ENCODE data around the gene PLA2R1. TPM values are rescaled to one million over a fixed set of nuclear protein-coding genes. Genes with fewer than 3 reads are reported as not detected.

Gene PLA2R1
- total RNA-seq, 1 experiment from 2014 or later = 0.39 TPM

GRCh38 chr2:159905926-159906714 lies 156.3 kb downstream of the PLA2R1 start:
- DNase-seq = peak; percentile 73 to 86
- ChIA-PET POLR2A (interaction anchor here (1.0 kb wide), 1 partner anchor 16 kb away, joined by 5 read pairs; no protein-coding TSS in a partner anchor), CTCF (interaction anchor here (0.6 to 2.1 kb wide), 3 partner anchors 14 to 33 kb away, joined by 3 to 9 read pairs (median 5); no protein-coding TSS in a partner anchor)
- H3K27me3 ChIP-seq (replicated peaks; ENCODE audit: control insufficient read depth, insufficient read depth, low read length) = no peaks in the 10 kb centered on the region
- BruUV-seq (replicated peaks) = no TSS peak
- Mint-ChIP-seq H3K4me3 (ENCODE audit: unreplicated experiment) (peak overlapping the region; percentile 78), H3K27ac (ENCODE audit: unreplicated experiment) (peak overlapping the region; percentile 70), H3K4me1 (ENCODE audit: low read depth, unreplicated experiment) (peaks cover 33% of the 10 kb centered on the region), H3K27me3 (ENCODE audit: insufficient read depth, unreplicated experiment) (no peaks in the 10 kb centered on the region), H3K36me3 (ENCODE audit: insufficient read depth, unreplicated experiment) (no peaks in the 10 kb centered on the region), H3K9me3 (ENCODE audit: unreplicated experiment) (no peaks in the 10 kb centered on the region)
- TF ChIP-seq CTCF (IDR thresholded peaks at IDR 0.05; ENCODE audit: insufficient read depth in 1 of 2, low read depth in 1 of 2, low read length in 1 of 2, severe bottlenecking in 1 of 2, unreplicated experiment in 1 of 2) = no peak
- intact Hi-C loops (cut with micrococcal nuclease; ENCODE audit: unreplicated experiment) = loop anchor here (2.0 kb wide), 2 partner anchors 17 to 35 kb away; no protein-coding TSS in a partner anchor
- H3K36me3 ChIP-seq (ENCODE audit: control insufficient read depth, insufficient read depth, low read length) = no peaks in the 10 kb centered on the region
- no peaks in the 10 kb centered on the region for H3K9me3 ChIP-seq
- peaks cover 50% of the 10 kb centered on the region for H3K4me1 ChIP-seq
- no peak overlapping the region for H3K4me3 ChIP-seq (ENCODE audit: low read depth, low read length)

- CTCF ChIA-PET = interaction anchor here (1.1 to 1.2 kb wide), 2 partner anchors 15 to 17 kb away, joined by 3 to 4 read pairs; no protein-coding TSS in a partner anchor
- Histone ChIP-seq H3K36me3 (ENCODE audit: control insufficient read depth, insufficient read depth, low read length) (no peaks in the 10 kb centered on the region), H3K4me3 (ENCODE audit: low read depth, low read length) (peak overlapping the region; percentile 90), H3K4me1 (peaks cover 44% of the 10 kb centered on the region), H3K27me3 (replicated peaks; ENCODE audit: control insufficient read depth, insufficient read depth, low read length) (no peaks in the 10 kb centered on the region), H3K9me3 (no peaks in the 10 kb centered on the region)
- Mint-ChIP-seq H3K9me3 (ENCODE audit: unreplicated experiment) (no peaks in the 10 kb centered on the region), H3K27me3 (ENCODE audit: insufficient read depth, unreplicated experiment) (no peaks in the 10 kb centered on the region), H3K36me3 (ENCODE audit: insufficient read depth, unreplicated experiment) (no peaks in the 10 kb centered on the region), H3K4me1 (ENCODE audit: low read depth, unreplicated experiment) (peaks cover 30% of the 10 kb centered on the region), H3K4me3 (ENCODE audit: unreplicated experiment) (peak overlapping the region; percentile 78), H3K27ac (ENCODE audit: unreplicated experiment) (peak overlapping the region; percentile 70)
- DNase-seq = no peak
- no peak for TF ChIP-seq CTCF (IDR thresholded peaks at IDR 0.05; ENCODE audit: insufficient read depth in 1 of 2, low read depth in 1 of 2, low read length in 1 of 2, severe bottlenecking in 1 of 2, unreplicated experiment in 1 of 2)
- BruUV-seq (replicated peaks) = no TSS peak
- intact Hi-C loops (cut with micrococcal nuclease; ENCODE audit: unreplicated experiment) = loop anchor here (1.0 to 2.0 kb wide), 3 partner anchors 14 to 36 kb away; no protein-coding TSS in a partner anchor
- POLR2A ChIA-PET = interaction anchor here (1.0 kb wide), 1 partner anchor 10 kb away, joined by 3 read pairs; no protein-coding TSS in a partner anchor
These were observed 157.5 kb downstream of the PLA2R1 start for GRCh38 chr2:159904959-159905305.

GRCh38 chr2:159904127-159904958 lies 158.1 kb downstream of the PLA2R1 start, which contains the start of gene LY75:
Gene LY75, minus strand, starts transcription at chr2:159904756.
- no peaks in the 10 kb centered on the region for H3K36me3 ChIP-seq (ENCODE audit: control insufficient read depth, insufficient read depth, low read length)
- peaks cover 44% of the 10 kb centered on the region for H3K4me1 ChIP-seq
- Mint-ChIP-seq H3K4me1 (ENCODE audit: low read depth, unreplicated experiment) (peaks cover 30% of the 10 kb centered on the region), H3K9me3 (ENCODE audit: unreplicated experiment) (no peaks in the 10 kb centered on the region), H3K4me3 (ENCODE audit: unreplicated experiment) (peak within 1 kb of the TSS; percentile 78), H3K27me3 (ENCODE audit: insufficient read depth, unreplicated experiment) (no peaks in the 10 kb centered on the region), H3K27ac (ENCODE audit: unreplicated experiment) (peak within 1 kb of the TSS; percentile 70), H3K36me3 (ENCODE audit: insufficient read depth, unreplicated experiment) (no peaks in the 10 kb centered on the region)
- intact Hi-C loops (cut with micrococcal nuclease; ENCODE audit: unreplicated experiment) = loop anchor here (1.0 to 2.0 kb wide), 3 partner anchors 13 to 36 kb away; no protein-coding TSS in a partner anchor
- ChIA-PET CTCF (interaction anchor here (1.1 to 1.2 kb wide), 2 partner anchors 15 to 18 kb away, joined by 3 to 4 read pairs; no protein-coding TSS in a partner anchor), POLR2A (interaction anchor here (1.0 kb wide), 1 partner anchor 10 kb away, joined by 3 read pairs; no protein-coding TSS in a partner anchor)
- no peaks in the 10 kb centered on the region for H3K9me3 ChIP-seq
- peak; percentile 90 for DNase-seq
- no peaks in the 10 kb centered on the region for H3K27me3 ChIP-seq (replicated peaks; ENCODE audit: control insufficient read depth, insufficient read depth, low read length)
- no TSS peak for BruUV-seq (replicated peaks)
- H3K4me3 ChIP-seq (ENCODE audit: low read depth, low read length) = peak within 1 kb of the TSS; percentile 90
- TF ChIP-seq CTCF (IDR thresholded peaks at IDR 0.05; ENCODE audit: insufficient read depth in 1 of 2, low read depth in 1 of 2, low read length in 1 of 2, severe bottlenecking in 1 of 2, unreplicated experiment in 1 of 2) = no peak

All from Caco-2 (cell line).